ENCODE measurements around the gene RNU6-7. TPM values are rescaled to one million over a fixed set of nuclear protein-coding genes. Genes with fewer than 3 reads are reported as not detected.

The RNU6-7 gene
- total and polyA plus RNA-seq, 2 of the 13 experiments (the other 11 are each of a cell fraction or from before 2014, with no cell fraction given) = under 0.01 TPM; not detected in 1

DNA sequence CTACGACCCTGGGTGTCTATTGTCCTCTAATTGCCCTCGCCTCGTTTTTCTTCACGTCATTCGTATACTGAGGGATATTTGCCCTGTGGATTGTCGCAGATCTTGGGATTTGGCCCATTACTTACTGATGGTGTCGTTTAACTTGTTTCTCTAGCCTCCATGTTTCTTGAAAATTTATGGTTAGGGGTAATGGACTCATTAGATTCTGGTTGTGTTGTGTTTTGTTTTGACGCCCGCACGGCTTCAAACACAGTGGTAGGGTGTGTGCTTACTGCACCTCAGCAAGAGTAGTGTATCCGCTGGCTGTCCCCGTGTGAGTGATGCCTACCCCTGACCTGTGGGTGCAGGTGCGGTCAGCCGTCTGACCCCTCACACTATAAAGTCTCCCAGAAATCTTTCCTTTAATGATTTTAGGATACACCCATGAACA lies 2.1 kb downstream of the RNU6-7 start (continued):
- TF ChIP-seq, protein P1, sequence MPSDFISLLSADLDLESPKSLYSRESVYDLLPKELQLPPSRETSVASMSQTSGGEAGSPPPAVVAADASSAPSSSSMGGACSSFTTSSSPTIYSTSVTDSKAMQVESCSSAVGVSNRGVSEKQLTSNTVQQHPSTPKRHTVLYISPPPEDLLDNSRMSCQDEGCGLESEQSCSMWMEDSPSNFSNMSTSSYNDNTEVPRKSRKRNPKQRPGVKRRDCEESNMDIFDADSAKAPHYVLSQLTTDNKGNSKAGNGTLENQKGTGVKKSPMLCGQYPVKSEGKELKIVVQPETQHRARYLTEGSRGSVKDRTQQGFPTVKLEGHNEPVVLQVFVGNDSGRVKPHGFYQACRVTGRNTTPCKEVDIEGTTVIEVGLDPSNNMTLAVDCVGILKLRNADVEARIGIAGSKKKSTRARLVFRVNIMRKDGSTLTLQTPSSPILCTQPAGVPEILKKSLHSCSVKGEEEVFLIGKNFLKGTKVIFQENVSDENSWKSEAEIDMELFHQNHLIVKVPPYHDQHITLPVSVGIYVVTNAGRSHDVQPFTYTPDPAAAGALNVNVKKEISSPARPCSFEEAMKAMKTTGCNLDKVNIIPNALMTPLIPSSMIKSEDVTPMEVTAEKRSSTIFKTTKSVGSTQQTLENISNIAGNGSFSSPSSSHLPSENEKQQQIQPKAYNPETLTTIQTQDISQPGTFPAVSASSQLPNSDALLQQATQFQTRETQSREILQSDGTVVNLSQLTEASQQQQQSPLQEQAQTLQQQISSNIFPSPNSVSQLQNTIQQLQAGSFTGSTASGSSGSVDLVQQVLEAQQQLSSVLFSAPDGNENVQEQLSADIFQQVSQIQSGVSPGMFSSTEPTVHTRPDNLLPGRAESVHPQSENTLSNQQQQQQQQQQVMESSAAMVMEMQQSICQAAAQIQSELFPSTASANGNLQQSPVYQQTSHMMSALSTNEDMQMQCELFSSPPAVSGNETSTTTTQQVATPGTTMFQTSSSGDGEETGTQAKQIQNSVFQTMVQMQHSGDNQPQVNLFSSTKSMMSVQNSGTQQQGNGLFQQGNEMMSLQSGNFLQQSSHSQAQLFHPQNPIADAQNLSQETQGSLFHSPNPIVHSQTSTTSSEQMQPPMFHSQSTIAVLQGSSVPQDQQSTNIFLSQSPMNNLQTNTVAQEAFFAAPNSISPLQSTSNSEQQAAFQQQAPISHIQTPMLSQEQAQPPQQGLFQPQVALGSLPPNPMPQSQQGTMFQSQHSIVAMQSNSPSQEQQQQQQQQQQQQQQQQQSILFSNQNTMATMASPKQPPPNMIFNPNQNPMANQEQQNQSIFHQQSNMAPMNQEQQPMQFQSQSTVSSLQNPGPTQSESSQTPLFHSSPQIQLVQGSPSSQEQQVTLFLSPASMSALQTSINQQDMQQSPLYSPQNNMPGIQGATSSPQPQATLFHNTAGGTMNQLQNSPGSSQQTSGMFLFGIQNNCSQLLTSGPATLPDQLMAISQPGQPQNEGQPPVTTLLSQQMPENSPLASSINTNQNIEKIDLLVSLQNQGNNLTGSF (CRISPR knock-in tag; IDR thresholded peaks at IDR 0.05) = no peak
- TF ChIP-seq CBFB (CRISPR knock-in tag; IDR thresholded peaks at IDR 0.05) (no peak), SMAD3 (CRISPR knock-in tag; IDR thresholded peaks at IDR 0.05) (no peak), FOXC1 (CRISPR knock-in tag; IDR thresholded peaks at IDR 0.05; ENCODE audit: borderline replicate concordance) (no peak), REST (IDR thresholded peaks at IDR 0.05; ENCODE audit: borderline replicate concordance in 1 of 2, low read depth in 1 of 2, low read length in 2 of 2) (no peak), LCORL (IDR thresholded peaks at IDR 0.05) (no peak), LCORL (CRISPR knock-in tag; IDR thresholded peaks at IDR 0.05) (no peak), CBX1 (IDR thresholded peaks at IDR 0.05; ENCODE audit: low read depth) (no peak), TP53 (CRISPR knock-in tag; conservative IDR thresholded peaks at IDR 0.05) (no peak), ZNF713 (CRISPR knock-in tag; IDR thresholded peaks at IDR 0.05) (0 out of 2 replicates have a peak, but pooled peaks have one; percentile 7), ZNF660 (CRISPR knock-in tag; IDR thresholded peaks at IDR 0.05; ENCODE audit: borderline replicate concordance, low read depth) (no peak), CREB1 (IDR thresholded peaks at IDR 0.05) (peak; percentile 61; the same call in 1 of the 2 replicates), CREB1 (CRISPR knock-in tag; IDR thresholded peaks at IDR 0.05) (no peak), SRSF9 (IDR thresholded peaks at IDR 0.05; ENCODE audit: borderline replicate concordance, insufficient read depth, low read depth, low read length, poor library complexity, severe bottlenecking) (no peak)
- TF ChIP-seq, protein P2, sequence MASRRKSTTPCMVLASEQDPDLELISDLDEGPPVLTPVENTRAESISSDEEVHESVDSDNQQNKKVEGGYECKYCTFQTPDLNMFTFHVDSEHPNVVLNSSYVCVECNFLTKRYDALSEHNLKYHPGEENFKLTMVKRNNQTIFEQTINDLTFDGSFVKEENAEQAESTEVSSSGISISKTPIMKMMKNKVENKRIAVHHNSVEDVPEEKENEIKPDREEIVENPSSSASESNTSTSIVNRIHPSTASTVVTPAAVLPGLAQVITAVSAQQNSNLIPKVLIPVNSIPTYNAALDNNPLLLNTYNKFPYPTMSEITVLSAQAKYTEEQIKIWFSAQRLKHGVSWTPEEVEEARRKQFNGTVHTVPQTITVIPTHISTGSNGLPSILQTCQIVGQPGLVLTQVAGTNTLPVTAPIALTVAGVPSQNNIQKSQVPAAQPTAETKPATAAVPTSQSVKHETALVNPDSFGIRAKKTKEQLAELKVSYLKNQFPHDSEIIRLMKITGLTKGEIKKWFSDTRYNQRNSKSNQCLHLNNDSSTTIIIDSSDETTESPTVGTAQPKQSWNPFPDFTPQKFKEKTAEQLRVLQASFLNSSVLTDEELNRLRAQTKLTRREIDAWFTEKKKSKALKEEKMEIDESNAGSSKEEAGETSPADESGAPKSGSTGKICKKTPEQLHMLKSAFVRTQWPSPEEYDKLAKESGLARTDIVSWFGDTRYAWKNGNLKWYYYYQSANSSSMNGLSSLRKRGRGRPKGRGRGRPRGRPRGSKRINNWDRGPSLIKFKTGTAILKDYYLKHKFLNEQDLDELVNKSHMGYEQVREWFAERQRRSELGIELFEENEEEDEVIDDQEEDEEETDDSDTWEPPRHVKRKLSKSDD (CRISPR knock-in tag; IDR thresholded peaks at IDR 0.05; ENCODE audit: low read depth) = no peak
- TF ChIP-seq, protein P3, sequence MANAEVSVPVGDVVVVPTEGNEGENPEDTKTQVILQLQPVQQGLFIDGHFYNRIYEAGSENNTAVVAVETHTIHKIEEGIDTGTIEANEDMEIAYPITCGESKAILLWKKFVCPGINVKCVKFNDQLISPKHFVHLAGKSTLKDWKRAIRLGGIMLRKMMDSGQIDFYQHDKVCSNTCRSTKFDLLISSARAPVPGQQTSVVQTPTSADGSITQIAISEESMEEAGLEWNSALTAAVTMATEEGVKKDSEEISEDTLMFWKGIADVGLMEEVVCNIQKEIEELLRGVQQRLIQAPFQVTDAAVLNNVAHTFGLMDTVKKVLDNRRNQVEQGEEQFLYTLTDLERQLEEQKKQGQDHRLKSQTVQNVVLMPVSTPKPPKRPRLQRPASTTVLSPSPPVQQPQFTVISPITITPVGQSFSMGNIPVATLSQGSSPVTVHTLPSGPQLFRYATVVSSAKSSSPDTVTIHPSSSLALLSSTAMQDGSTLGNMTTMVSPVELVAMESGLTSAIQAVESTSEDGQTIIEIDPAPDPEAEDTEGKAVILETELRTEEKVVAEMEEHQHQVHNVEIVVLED (CRISPR knock-in tag; IDR thresholded peaks at IDR 0.05; ENCODE audit: borderline replicate concordance) = no peak
